Cardiac muscle cell (in vitro differentiated cells and primary cell): ENCODE results near the gene DUSP22. TPM values are rescaled to one million over a fixed set of nuclear protein-coding genes. Genes with fewer than 3 reads are reported as not detected.
A peak's percentile ranks its signal among the peaks of the same experiment; 100 is the strongest.

Experiments used
- DNase-seq, 2 donors: peaks; one replicate each; pipeline versions ENCODE4 v3.0.0 to v3.0.0-alpha.2; 2010 to 2017; ENCODE audit warnings: low read depth in 1 of 2, low spot score in 1 of 2
- H3K27ac ChIP-seq: fragments of 200-600 bp; sonication (generic); 2 replicates; pipeline ENCODE4 v1.5.1; 2016
- H3K27me3 ChIP-seq: fragments of 200-600 bp; sonication (generic); 2 replicates; pipeline ENCODE4 v1.6.0; 2016; ENCODE audit warnings: control low read depth
- H3K36me3 ChIP-seq: fragments of 200-600 bp; sonication (generic); 2 replicates; pipeline ENCODE4 v1.5.1; 2016; ENCODE audit warnings: control low read depth
- H3K4me1 ChIP-seq: fragments of 200-600 bp; sonication (generic); 2 replicates; pipeline ENCODE4 v1.8.1; 2017; ENCODE audit warnings: low read depth, mild to moderate bottlenecking, mixed run types
- H3K4me3 ChIP-seq: fragments of 200-600 bp; sonication (generic); 2 replicates; pipeline ENCODE4 v1.5.1; 2016; ENCODE audit warnings: mild to moderate bottlenecking
- H3K9me3 ChIP-seq: fragments of 200-600 bp; sonication (generic); 2 replicates; pipeline ENCODE4 v1.5.1; 2017; ENCODE audit warnings: low read depth, mild to moderate bottlenecking, control low read depth
- polyA plus RNA-seq: library from polyadenylated mRNA; unstranded; fragments of >200 nt; fragmentation: Nextera tagmentation; extraction: Ambion mirVana; gene quantifications from 2 replicates; pipeline ENCODE4 v1.2.1, GENCODE V29; 2016
- total RNA-seq: library from RNA; depleted of rRNA; stranded (reverse); fragments of >200 nt; gene quantifications from 2 replicates; pipeline ENCODE4 v1.2.3, GENCODE V29; 2016
- TF ChIP-seq, protein P1 (sequence below): IDR thresholded peaks from 2 replicates; pipeline ENCODE4 v1.5.1; 2012; ENCODE audit warnings: low read depth, mild to moderate bottlenecking, low read length

DUSP22 gene
- total and polyA plus RNA-seq, 2 experiments from 2014 or later, result 50.7 to 89.3 TPM

DNA sequence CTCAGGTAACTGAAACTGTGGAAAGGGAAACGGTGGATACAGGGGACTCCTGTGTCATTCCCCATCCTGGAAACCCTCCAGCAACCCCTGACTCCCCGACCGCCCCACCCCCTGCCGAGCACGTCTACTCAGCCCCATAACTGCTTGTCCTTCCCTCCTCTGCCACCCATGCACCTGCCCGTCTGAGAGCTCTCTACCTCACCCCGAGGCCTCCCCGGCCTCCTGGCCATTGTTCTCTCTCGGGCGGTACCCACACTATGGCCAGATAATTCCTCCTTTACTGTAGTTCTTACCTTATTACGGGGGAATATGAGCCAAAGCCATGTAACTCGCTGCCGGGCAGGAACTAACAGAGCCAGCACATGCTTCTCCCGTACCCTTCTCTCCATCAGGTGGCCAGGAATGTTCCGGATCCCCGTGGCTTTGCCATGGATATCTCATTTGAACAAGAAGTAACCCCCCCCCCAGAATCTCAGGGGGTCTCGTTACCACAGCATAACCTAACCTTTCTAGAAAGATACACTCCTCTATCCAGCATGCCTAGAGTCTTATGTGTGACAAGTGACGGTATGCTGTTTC is 94.5 kb downstream of the DUSP22 start:
- Histone ChIP-seq H3K27me3 (peaks cover 90% of the 10 kb centered on the region), H3K9me3 (no peaks in the 10 kb centered on the region), H3K27ac (no peak overlapping the region), H3K4me3 (no peak overlapping the region), H3K36me3 (no peaks in the 10 kb centered on the region), H3K4me1 (no peaks in the 10 kb centered on the region)
- no peak for DNase-seq
- TF ChIP-seq, protein P1, sequence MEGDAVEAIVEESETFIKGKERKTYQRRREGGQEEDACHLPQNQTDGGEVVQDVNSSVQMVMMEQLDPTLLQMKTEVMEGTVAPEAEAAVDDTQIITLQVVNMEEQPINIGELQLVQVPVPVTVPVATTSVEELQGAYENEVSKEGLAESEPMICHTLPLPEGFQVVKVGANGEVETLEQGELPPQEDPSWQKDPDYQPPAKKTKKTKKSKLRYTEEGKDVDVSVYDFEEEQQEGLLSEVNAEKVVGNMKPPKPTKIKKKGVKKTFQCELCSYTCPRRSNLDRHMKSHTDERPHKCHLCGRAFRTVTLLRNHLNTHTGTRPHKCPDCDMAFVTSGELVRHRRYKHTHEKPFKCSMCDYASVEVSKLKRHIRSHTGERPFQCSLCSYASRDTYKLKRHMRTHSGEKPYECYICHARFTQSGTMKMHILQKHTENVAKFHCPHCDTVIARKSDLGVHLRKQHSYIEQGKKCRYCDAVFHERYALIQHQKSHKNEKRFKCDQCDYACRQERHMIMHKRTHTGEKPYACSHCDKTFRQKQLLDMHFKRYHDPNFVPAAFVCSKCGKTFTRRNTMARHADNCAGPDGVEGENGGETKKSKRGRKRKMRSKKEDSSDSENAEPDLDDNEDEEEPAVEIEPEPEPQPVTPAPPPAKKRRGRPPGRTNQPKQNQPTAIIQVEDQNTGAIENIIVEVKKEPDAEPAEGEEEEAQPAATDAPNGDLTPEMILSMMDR, result no peak

DNA sequence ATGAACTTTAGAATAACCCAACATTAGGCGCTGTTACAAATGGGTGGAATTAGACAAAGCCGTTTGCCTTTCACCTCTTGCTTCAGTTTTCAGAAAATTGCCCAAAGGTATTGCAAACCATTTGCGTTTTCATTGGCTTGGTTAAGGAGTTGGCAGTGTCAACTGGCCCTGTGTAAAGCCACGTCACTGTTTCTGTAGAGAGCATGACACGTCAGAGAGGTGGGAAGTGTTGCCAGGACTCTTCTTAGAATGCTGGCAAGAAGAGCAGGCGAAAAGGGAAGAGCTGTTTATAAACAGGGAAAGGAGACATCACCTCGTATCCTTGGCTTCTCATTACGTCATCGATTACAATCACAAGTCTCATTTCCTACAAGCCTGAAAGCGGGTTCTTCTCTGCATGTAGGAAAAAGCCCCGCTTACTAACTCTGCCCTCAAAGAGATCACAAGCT is 95.0 kb downstream of the DUSP22 start:
- H3K36me3 ChIP-seq, result no peaks in the 10 kb centered on the region
- peaks cover 93% of the 10 kb centered on the region for H3K27me3 ChIP-seq
- no peaks in the 10 kb centered on the region for H3K9me3 ChIP-seq
- no peak overlapping the region for H3K4me3 ChIP-seq
- DNase-seq, result peak in 1 of 2 donors; percentile 12
- H3K27ac ChIP-seq, result no peak overlapping the region
- TF ChIP-seq, protein P1, result no peak
- no peaks in the 10 kb centered on the region for H3K4me1 ChIP-seq

DNA sequence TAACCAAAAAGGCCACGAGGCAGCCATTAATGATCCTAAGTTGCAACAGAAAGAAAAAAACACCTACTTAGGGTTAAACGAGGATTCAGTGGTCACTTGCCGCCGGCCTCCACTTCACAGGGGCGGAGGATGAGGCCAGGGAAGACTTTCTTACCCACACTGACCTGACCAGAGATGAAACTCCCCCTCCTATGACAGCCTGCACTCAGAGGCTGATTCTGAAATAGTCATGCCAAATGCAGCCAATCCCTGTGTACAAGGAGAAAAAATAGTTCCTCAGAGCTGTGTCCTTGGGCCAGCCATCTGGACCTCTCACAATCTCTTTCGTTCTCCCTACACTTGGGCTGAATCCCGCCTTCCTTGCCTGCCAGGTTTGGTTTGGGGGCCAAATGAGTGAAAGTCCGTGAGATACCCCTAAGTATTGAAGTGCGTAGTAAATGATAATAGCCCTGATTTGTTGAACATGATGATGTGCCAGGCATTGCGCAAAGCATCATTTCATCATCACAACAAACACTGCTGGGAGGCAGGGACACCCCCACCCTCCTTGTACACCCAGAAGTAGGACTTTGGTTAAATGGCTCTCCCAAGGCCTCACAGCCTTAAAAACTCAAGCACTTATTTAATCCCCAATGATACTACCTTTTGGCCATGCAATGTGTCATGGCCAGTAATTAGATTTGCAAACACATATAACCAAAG is 96.1 kb downstream of the DUSP22 start:
- peak in 1 of 2 donors; percentile 27 for DNase-seq
- peaks cover 98% of the 10 kb centered on the region for H3K27me3 ChIP-seq

DNA sequence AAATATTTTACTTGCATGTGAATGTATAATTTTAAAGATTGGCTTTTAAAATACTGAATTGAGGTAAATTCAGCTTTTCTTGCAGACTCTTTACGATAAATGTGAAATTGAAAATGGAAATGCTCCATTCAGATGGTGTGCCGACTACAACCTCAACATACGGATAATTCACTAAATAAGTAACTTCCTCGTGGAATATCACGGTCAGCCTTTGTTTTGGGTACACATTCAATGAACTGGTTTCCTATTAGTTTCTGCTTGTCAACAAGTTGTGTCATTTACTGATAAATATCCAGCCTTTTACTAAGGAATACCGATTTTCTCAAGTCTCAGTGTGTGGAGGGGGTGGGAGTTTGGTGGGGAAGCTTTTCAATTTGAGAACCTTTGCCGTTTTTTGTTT is 96.9 kb downstream of the DUSP22 start:
- Histone ChIP-seq H3K27ac (no peak overlapping the region), H3K36me3 (no peaks in the 10 kb centered on the region), H3K27me3 (peaks cover 98% of the 10 kb centered on the region), H3K4me1 (no peaks in the 10 kb centered on the region), H3K4me3 (no peak overlapping the region), H3K9me3 (no peaks in the 10 kb centered on the region)
- DNase-seq, result no peak
- TF ChIP-seq, protein P1, result no peak

More for the DNA sequence above, 96.1 kb downstream of the DUSP22 start:
- no peak overlapping the region for H3K27ac ChIP-seq
- no peak overlapping the region for H3K4me3 ChIP-seq
- no peaks in the 10 kb centered on the region for H3K9me3 ChIP-seq
- H3K36me3 ChIP-seq, result no peaks in the 10 kb centered on the region
- TF ChIP-seq, protein P1, result no peak
- H3K4me1 ChIP-seq, result no peaks in the 10 kb centered on the region

DNA sequence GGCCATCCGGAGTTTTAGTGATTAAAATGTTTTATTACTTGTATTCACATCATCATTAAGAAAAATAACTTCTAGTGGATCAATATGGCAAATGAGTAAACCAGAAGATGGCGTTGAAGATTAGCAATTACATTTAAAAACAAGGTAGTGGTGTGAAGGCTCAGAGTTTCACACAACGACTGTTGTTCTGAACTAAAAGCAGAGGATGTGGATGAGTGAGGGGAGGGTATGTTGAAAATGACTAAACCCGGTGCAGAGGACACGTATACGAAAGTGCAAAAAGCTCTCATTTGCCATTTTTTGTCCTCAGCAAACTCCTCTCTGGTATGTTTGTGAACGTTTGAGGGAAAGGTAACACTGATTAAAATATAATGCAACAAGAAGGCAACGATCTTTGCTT is 97.3 kb downstream of the DUSP22 start:
- Histone ChIP-seq H3K27me3 (peaks cover 98% of the 10 kb centered on the region), H3K4me3 (no peak overlapping the region), H3K9me3 (no peaks in the 10 kb centered on the region), H3K4me1 (no peaks in the 10 kb centered on the region), H3K27ac (no peak overlapping the region), H3K36me3 (no peaks in the 10 kb centered on the region)
- TF ChIP-seq, protein P1, result no peak
- no peak for DNase-seq
